Sigmoid colon (tissue), 3 donors: ENCODE data around the gene LRRFIP1.

Experiments
- POLR2A ChIP-seq, 2 donors: fragments of 450-650 bp; IDR thresholded peaks; one replicate each; pipeline ENCODE4 v1.6.1; 2016; ENCODE audit warnings: antibody characterized with exemption in 2 of 2, mild to moderate bottlenecking in 2 of 2, moderate library complexity in 2 of 2
- TF ChIP-seq, protein P1 (sequence below), 4 experiments: fragments of 450-650 bp in 3 of 4; fragments of 200-600 bp in 1 of 4; IDR thresholded peaks; one replicate each; pipeline ENCODE4 v1.5.1; 2016 to 2019; ENCODE audit warnings: antibody characterized with exemption in 4 of 4, mild to moderate bottlenecking in 3 of 4, moderate library complexity in 2 of 4

DNA sequence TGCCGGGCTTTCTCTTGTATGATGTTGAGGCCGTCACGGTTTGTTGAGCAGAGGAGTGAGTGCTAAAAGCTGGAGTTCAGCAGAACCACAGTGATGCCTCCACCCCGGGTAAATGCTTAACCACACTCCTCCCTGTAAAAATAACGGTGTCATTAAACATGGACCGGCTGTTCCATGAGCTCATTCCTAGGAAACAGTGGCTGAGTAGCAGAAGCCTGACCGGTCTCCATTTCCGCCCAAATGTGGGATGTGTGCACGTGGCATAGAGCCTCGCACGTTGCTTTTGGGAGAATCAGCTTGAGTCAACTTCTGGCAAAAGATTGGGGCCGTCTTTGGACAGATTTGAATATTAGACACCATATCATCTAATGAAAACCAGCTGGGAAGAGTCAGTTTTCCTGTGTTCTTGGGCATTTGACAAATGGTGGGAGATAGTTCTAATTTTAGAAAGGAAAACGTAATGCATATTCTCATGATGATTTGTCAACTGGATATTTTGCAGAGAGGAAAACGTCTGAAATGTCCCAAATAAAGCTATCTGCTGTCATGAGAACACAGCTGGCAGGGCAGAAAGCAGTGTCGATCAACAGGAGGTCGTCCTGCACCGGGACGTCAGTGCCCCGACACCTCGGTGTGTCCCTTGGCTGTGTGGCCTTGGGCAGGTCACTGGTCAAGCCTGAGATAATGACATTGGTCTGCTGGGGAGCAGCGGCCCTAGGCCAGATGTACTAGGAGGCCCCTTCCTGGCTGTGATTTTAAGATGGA is 42.4 kb downstream of the LRRFIP1 start:
- TF ChIP-seq, protein P1, sequence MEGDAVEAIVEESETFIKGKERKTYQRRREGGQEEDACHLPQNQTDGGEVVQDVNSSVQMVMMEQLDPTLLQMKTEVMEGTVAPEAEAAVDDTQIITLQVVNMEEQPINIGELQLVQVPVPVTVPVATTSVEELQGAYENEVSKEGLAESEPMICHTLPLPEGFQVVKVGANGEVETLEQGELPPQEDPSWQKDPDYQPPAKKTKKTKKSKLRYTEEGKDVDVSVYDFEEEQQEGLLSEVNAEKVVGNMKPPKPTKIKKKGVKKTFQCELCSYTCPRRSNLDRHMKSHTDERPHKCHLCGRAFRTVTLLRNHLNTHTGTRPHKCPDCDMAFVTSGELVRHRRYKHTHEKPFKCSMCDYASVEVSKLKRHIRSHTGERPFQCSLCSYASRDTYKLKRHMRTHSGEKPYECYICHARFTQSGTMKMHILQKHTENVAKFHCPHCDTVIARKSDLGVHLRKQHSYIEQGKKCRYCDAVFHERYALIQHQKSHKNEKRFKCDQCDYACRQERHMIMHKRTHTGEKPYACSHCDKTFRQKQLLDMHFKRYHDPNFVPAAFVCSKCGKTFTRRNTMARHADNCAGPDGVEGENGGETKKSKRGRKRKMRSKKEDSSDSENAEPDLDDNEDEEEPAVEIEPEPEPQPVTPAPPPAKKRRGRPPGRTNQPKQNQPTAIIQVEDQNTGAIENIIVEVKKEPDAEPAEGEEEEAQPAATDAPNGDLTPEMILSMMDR (IDR thresholded peaks at IDR 0.05) = no peak
- no peak for TF ChIP-seq POLR2A (IDR thresholded peaks at IDR 0.05)
